Measurements from ENCODE around the gene ANTXRL. TPM values are rescaled to one million over a fixed set of nuclear protein-coding genes. Genes with fewer than 3 reads are reported as not detected.
"Not testable (repeated sequence)": the region's sequence is repeated elsewhere in the genome, so short reads cannot be mapped to it uniquely, and the experiment has no call there.

ANTXRL gene
- total RNA-seq, 4 donors from 2014 or later, result not detected

GRCh38 chr10:46298477-46299285 lies 11.9 kb downstream of the ANTXRL start:
- DNase-seq, result no peak
- no peak overlapping the region for H3K27ac ChIP-seq
- no peaks in the 10 kb centered on the region for H3K9me3 ChIP-seq

GRCh38 chr10:46299286-46299535 lies 12.4 kb downstream of the ANTXRL start:
- Histone ChIP-seq H3K27me3 (no peaks in the 10 kb centered on the region), H3K9me3 (no peaks in the 10 kb centered on the region), H3K36me3 (no peaks in the 10 kb centered on the region), H3K4me3 (no peak overlapping the region), H3K27ac (no peak overlapping the region), H3K4me1 (peaks cover 0 to 5% (median 0%) of the 10 kb centered on the region in 3 donors)
- TF ChIP-seq, protein P1, sequence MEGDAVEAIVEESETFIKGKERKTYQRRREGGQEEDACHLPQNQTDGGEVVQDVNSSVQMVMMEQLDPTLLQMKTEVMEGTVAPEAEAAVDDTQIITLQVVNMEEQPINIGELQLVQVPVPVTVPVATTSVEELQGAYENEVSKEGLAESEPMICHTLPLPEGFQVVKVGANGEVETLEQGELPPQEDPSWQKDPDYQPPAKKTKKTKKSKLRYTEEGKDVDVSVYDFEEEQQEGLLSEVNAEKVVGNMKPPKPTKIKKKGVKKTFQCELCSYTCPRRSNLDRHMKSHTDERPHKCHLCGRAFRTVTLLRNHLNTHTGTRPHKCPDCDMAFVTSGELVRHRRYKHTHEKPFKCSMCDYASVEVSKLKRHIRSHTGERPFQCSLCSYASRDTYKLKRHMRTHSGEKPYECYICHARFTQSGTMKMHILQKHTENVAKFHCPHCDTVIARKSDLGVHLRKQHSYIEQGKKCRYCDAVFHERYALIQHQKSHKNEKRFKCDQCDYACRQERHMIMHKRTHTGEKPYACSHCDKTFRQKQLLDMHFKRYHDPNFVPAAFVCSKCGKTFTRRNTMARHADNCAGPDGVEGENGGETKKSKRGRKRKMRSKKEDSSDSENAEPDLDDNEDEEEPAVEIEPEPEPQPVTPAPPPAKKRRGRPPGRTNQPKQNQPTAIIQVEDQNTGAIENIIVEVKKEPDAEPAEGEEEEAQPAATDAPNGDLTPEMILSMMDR (IDR thresholded peaks at IDR 0.05), result no peak
- no peak for TF ChIP-seq POLR2A (IDR thresholded peaks at IDR 0.05)
- DNase-seq, result no peak
- WGBS, 2 donors, result 80% methylated on average over 5 of the region's 5 CpGs; no CpG with 5 or more reads in 1 of the 2 donors
- intact Hi-C loops (cut with DNase I), result no loop called here

More at GRCh38 chr10:46298477-46299285, 11.9 kb downstream of the ANTXRL start:
- intact Hi-C loops (cut with DNase I), result no loop called here
- no peaks in the 10 kb centered on the region for H3K27me3 ChIP-seq
- WGBS, 2 donors, result 73 to 77% methylated on average over 9 of the region's 9 CpGs
- no peaks in the 10 kb centered on the region for H3K36me3 ChIP-seq
- TF ChIP-seq, protein P1 (IDR thresholded peaks at IDR 0.05), result no peak
- TF ChIP-seq POLR2A (IDR thresholded peaks at IDR 0.05), result no peak
- H3K4me3 ChIP-seq, result no peak overlapping the region
- peaks cover 0 to under 1% (median 0%) of the 10 kb centered on the region in 3 donors for H3K4me1 ChIP-seq

DNA sequence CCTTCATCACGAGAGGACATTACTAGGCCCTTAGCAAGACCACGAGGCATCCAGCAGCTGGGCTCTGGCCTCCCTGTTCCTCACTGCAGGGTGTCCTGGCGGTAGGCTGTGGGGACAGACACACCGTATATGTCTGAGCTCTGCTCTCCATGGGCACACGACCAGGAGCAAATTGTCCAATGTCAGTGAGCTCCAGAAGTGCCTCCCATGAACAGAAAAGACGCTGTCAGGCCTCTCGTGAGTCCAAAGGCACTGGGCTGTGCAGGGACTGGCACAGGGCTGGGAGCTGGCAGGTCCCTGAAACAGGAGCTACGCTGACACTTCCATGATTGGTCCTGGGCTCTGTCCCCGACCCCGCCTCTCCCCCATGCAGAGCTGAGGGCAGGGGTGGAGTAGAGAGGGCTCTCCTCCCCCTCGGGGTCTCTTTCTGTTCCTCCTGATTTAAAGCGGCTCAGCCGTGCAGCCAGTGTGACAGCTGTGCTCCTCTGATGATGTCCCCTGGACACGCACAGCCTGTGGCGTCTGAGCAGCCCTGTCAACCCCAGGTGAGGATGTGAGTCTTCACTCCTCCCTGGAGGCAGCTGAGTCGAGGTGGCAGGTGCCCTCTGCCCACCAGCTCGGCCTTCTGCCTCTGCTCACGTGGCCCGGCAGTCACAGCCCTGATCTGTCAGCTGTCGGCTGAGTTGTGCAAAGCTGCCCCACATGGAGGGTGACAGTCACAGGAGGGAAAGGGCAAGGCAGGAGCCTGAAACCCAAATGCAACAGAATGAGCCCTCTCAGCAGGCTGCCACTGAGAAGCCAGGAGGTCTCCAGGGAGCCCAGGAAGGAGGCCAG lies 13.0 kb downstream of the ANTXRL start:
- H3K27ac ChIP-seq, result no peak overlapping the region
- TF ChIP-seq, protein P1 (IDR thresholded peaks at IDR 0.05), result no peak
- no peak for TF ChIP-seq POLR2A (IDR thresholded peaks at IDR 0.05)
- 62% methylated on average over 9 of the region's 20 CpGs; no CpG with 5 or more reads in 1 of the 2 donors for WGBS, 2 donors

GRCh38 chr10:46300370-46300711 lies 13.5 kb downstream of the ANTXRL start:
- peaks cover 0 to 17% (median 0%) of the 10 kb centered on the region in 3 donors for H3K4me1 ChIP-seq
- H3K4me3 ChIP-seq; H3K27ac ChIP-seq; intact Hi-C loops (cut with DNase I); H3K27me3 ChIP-seq; DNase-seq; H3K9me3 ChIP-seq; H3K36me3 ChIP-seq: not testable (repeated sequence)
- 88 to 94% methylated on average over 2 to 3 of the region's 3 CpGs for WGBS, 2 donors

More for the DNA sequence above, 13.0 kb downstream of the ANTXRL start:
- H3K27me3 ChIP-seq, result no peaks in the 10 kb centered on the region
- no peak overlapping the region for H3K4me3 ChIP-seq
- intact Hi-C loops (cut with DNase I), result no loop called here
- peaks cover 0 to 11% (median 0%) of the 10 kb centered on the region in 3 donors for H3K4me1 ChIP-seq
- no peak for DNase-seq
- no peaks in the 10 kb centered on the region for H3K9me3 ChIP-seq
- H3K36me3 ChIP-seq, result no peaks in the 10 kb centered on the region

- Histone ChIP-seq H3K4me1 (peaks cover 0 to 25% (median 4%) of the 10 kb centered on the region in 3 donors), H3K9me3 (no peaks in the 10 kb centered on the region), H3K27ac (no peak overlapping the region), H3K4me3 (no peak overlapping the region), H3K27me3 (no peaks in the 10 kb centered on the region), H3K36me3 (no peaks in the 10 kb centered on the region)
- intact Hi-C loops (cut with DNase I), result no loop called here
- no peak for DNase-seq
- WGBS, 2 donors, result 87% methylated on average over 4 of the region's 5 CpGs; no CpG with 5 or more reads in 1 of the 2 donors
- no peak for TF ChIP-seq POLR2A (IDR thresholded peaks at IDR 0.05)
- TF ChIP-seq, protein P1 (IDR thresholded peaks at IDR 0.05), result no peak
Observed at GRCh38 chr10:46301056-46301645, 14.4 kb downstream of the ANTXRL start.

Data from esophagus squamous epithelium (tissue), 5 donors.